IMR-90 (cell line): ENCODE data around the gene CCDC97. TPM values are rescaled to one million over a fixed set of nuclear protein-coding genes. Genes with fewer than 3 reads are reported as not detected.

ENCODE experiments used
- ATAC-seq: fragments of 200-7000 bp; cut with Tn5 transposase; 2 replicates; pipeline ENCODE4 v1.9.1; 2020; ENCODE audit warnings: low read depth, mild to moderate bottlenecking, moderate library complexity
- BruUV-seq: library from RNA; stranded (reverse); fragments of 400-500 nt; replicated peaks from 2 replicates; lab custom pipeline; 2021; lab: Mats Ljungman, UMichigan
- CTCF ChIA-PET: fragments of 300-600 bp; formaldehyde crosslinking; extraction: SDS; loops from one replicate; lab custom pipeline; 2021; ENCODE audit warnings: antibody characterized with exemption; lab: Yijun Ruan, JAX
- POLR2A ChIA-PET: fragments of 300-600 bp; sonication (Branson Sonifier 250); formaldehyde crosslinking; loops from one replicate; lab custom pipeline; 2022; ENCODE audit warnings: antibody characterized with exemption; ENCODE audit not compliant: unreplicated experiment; lab: Charles Lee
- DNase-seq: peaks from one replicate; pipeline ENCODE4 v3.0.0; 2013
- H2AFZ ChIP-seq: replicated peaks from 2 replicates; pipeline ENCODE3; 2013; ENCODE audit warnings: low read length, mild to moderate bottlenecking; ENCODE audit not compliant: poor library complexity
- H2AK5ac ChIP-seq: 2 replicates; pipeline ENCODE4 v1.6.1; 2013; ENCODE audit warnings: low read depth, low read length, inconsistent platforms
- H2AK9ac ChIP-seq: replicated peaks from 2 replicates; pipeline ENCODE3; 2013; ENCODE audit warnings: mild to moderate bottlenecking, low read depth, low read length, moderate library complexity; ENCODE audit not compliant: poor library complexity
- H2BK120ac ChIP-seq: 2 replicates; pipeline ENCODE4 v1.6.1; 2013; ENCODE audit warnings: low read depth, low read length, inconsistent platforms
- H2BK15ac ChIP-seq: 3 replicates; pipeline ENCODE4 v1.6.1; 2013; ENCODE audit warnings: low read depth, low read length, inconsistent platforms
- H2BK20ac ChIP-seq: 2 replicates; pipeline ENCODE4 v1.6.1; 2013; ENCODE audit warnings: low read depth, mild to moderate bottlenecking, inconsistent platforms, low read length, moderate library complexity
- H2BK5ac ChIP-seq: 2 replicates; pipeline ENCODE4 v1.6.1; 2013; ENCODE audit warnings: mild to moderate bottlenecking, low read depth, low read length, inconsistent platforms; ENCODE audit not compliant: poor library complexity, severe bottlenecking
- H3K14ac ChIP-seq: replicated peaks from 2 replicates; pipeline ENCODE4 v1.6.1; 2013; ENCODE audit warnings: low read depth, low read length, inconsistent platforms
- H3K18ac ChIP-seq: 2 replicates; pipeline ENCODE4 v1.6.1; 2013; ENCODE audit warnings: low read depth, low read length, control low read depth
- H3K23ac ChIP-seq: 2 replicates; pipeline ENCODE4 v1.6.1; 2013; ENCODE audit warnings: low read depth, low read length, inconsistent platforms
- H3K27ac ChIP-seq: 2 replicates; pipeline ENCODE4 v1.5.1; 2013; ENCODE audit warnings: mild to moderate bottlenecking, control low read depth, low read length; ENCODE audit not compliant: insufficient read depth
- H3K27me3 ChIP-seq: 2 replicates; pipeline ENCODE4 v1.6.1; 2013; ENCODE audit warnings: low read length; ENCODE audit not compliant: control insufficient read depth, insufficient read depth
- H3K36me3 ChIP-seq: 2 replicates; pipeline ENCODE4 v1.6.1; 2013; ENCODE audit warnings: low read length, mixed read lengths; ENCODE audit not compliant: control insufficient read depth, insufficient read depth
- H3K4ac ChIP-seq: 2 replicates; pipeline ENCODE4 v1.6.1; 2013; ENCODE audit warnings: low read depth, low read length, inconsistent platforms
- H3K4me1 ChIP-seq: 2 replicates; pipeline ENCODE4 v1.6.1; 2013; ENCODE audit warnings: low read length, mixed read lengths; ENCODE audit not compliant: control insufficient read depth, insufficient read depth
- H3K4me2 ChIP-seq: 2 replicates; pipeline ENCODE4 v1.6.1; 2013; ENCODE audit warnings: low read depth, mild to moderate bottlenecking, control low read depth, low read length, moderate library complexity
- H3K4me3 ChIP-seq: 2 replicates; pipeline ENCODE4 v1.5.1; 2013; ENCODE audit warnings: low read depth, mild to moderate bottlenecking, control low read depth, low read length, moderate library complexity; ENCODE audit not compliant: insufficient read depth
- H3K56ac ChIP-seq: 2 replicates; pipeline ENCODE4 v1.6.1; 2013; ENCODE audit warnings: low read length, inconsistent platforms; ENCODE audit not compliant: insufficient read depth; ENCODE audit errors: extremely low read depth
- H3K79me1 ChIP-seq, 2 experiments: 2 replicates each; pipeline ENCODE4 v1.6.1; 2013; ENCODE audit warnings: low read length in 2 of 2, inconsistent platforms in 1 of 2, low read depth in 1 of 2
- H3K9ac ChIP-seq: 2 replicates; pipeline ENCODE4 v1.6.1; 2013; ENCODE audit warnings: low read depth, low read length, control low read depth
- H3K9me1 ChIP-seq: 2 replicates; pipeline ENCODE4 v1.6.1; 2013; ENCODE audit warnings: low read length, inconsistent platforms; ENCODE audit not compliant: insufficient read depth
- H3K9me3 ChIP-seq: 2 replicates; pipeline ENCODE4 v1.6.1; 2013; ENCODE audit warnings: low read length; ENCODE audit not compliant: control insufficient read depth, insufficient read depth
- H4K20me1 ChIP-seq: 2 replicates; pipeline ENCODE4 v1.6.1; 2013; ENCODE audit warnings: low read length, inconsistent platforms; ENCODE audit not compliant: insufficient read depth
- H4K5ac ChIP-seq: 2 replicates; pipeline ENCODE4 v1.6.1; 2013; ENCODE audit warnings: mild to moderate bottlenecking, low read depth, low read length, control low read depth
- H4K8ac ChIP-seq, 2 experiments: 2 replicates each; pipeline ENCODE4 v1.6.1; 2013; ENCODE audit warnings: low read depth in 2 of 2, low read length in 2 of 2, control low read depth in 1 of 2, inconsistent platforms in 1 of 2
- H4K91ac ChIP-seq: 2 replicates; pipeline ENCODE4 v1.6.1; 2013; ENCODE audit warnings: low read depth, low read length, inconsistent platforms; ENCODE audit not compliant: insufficient read depth
- BHLHE40 ChIP-seq: fragments of 150-350 bp; IDR thresholded peaks from 2 replicates; pipeline ENCODE4 v1.6.1; 2016; ENCODE audit warnings: mild to moderate bottlenecking, low read depth, low read length
- CEBPB ChIP-seq: IDR thresholded peaks from 2 replicates; pipeline ENCODE4 v1.6.1; 2012; ENCODE audit warnings: low read depth, low read length, improper control_type of control experiment
- CHD1 ChIP-seq: IDR thresholded peaks from 2 replicates; pipeline ENCODE4 v1.6.1; 2012; ENCODE audit warnings: low read depth, low read length, improper control_type of control experiment
- CTCF ChIP-seq: conservative IDR thresholded peaks from 2 replicates; pipeline ENCODE4 v1.5.1; 2012; ENCODE audit warnings: mild to moderate bottlenecking, low read depth, low read length, improper control_type of control experiment
- FOS ChIP-seq: fragments of 150-350 bp; IDR thresholded peaks from 2 replicates; pipeline ENCODE4 v1.6.1; 2016; ENCODE audit warnings: low read depth, low read length
- MAFK ChIP-seq: IDR thresholded peaks from 2 replicates; pipeline ENCODE4 v1.6.1; 2012; ENCODE audit warnings: low read depth, low read length, improper control_type of control experiment
- NFE2L2 ChIP-seq: fragments of 150-350 bp; IDR thresholded peaks from 2 replicates; pipeline ENCODE4 v1.6.1; 2016; ENCODE audit warnings: low read depth, mild to moderate bottlenecking, low read length
- WGBS, 2 experiments: methylation state at CpG; one replicate each; pipeline versions ENCODE4 v1.1.5 to v1.1.7; 2013; ENCODE audit warnings: missing lambda C conversion rate in 2 of 2; ENCODE audit not compliant: insufficient read length in 1 of 2; ENCODE audit errors: extremely low coverage in 2 of 2; 5-methylcytosine and 5-hydroxymethylcytosine counted together
- dilution Hi-C: fragments of 300-500 bp; cut with HindIII; formaldehyde crosslinking; loops from one replicate; pipeline ENCODE4 v1.14.3; 2018; ENCODE audit warnings: low sequenced_read_pairs; ENCODE audit not compliant: unreplicated experiment
- in situ Hi-C: fragments of 300-500 bp; cut with MboI; formaldehyde crosslinking; loops from 3 replicates; pipeline ENCODE4 v1.14.3; 2019; ENCODE audit warnings: low sequenced_read_pairs, inconsistent platforms, mixed read lengths
- intact Hi-C: fragments of 100-400 bp; cut with micrococcal nuclease; formaldehyde crosslinking; loops from 2 replicates; pipeline ENCODE4 v1.10.0; 2022
- polyA plus RNA-seq, 3 experiments: library from polyadenylated mRNA; depleted of rRNA; stranded (reverse); fragments of >200 nt; gene quantifications; 2 replicates each; pipeline ENCODE4 v1.2.3, GENCODE V29; 2012; ENCODE audit warnings: low replicate concordance in 1 of 3
- total RNA-seq: library from RNA; depleted of rRNA; stranded (reverse); fragments of >200 nt; gene quantifications from 2 replicates; pipeline ENCODE4 v1.2.3, GENCODE V29; 2012

The CCDC97 gene
- total and polyA plus RNA-seq, 2 of the 4 experiments (the other 2 are of a cell fraction), result 4.1 to 11.0 TPM

- peaks cover 71% of the 10 kb centered on the region for H3K36me3 ChIP-seq
- no peak overlapping the region for H4K5ac ChIP-seq
- H3K56ac ChIP-seq, result no peak overlapping the region
- ATAC-seq (no peak), DNase-seq (no peak)
- ChIA-PET CTCF (no interaction called here), POLR2A (no interaction called here)
- in situ Hi-C loops, result no loop called here
- no peaks in the 10 kb centered on the region for H3K27me3 ChIP-seq
- no peak overlapping the region for H2BK120ac ChIP-seq
- peaks cover 40 to 52% of the 10 kb centered on the region in 2 experiments for H3K79me1 ChIP-seq
- no peak overlapping the region for H2BK5ac ChIP-seq
- H4K91ac ChIP-seq, result no peak overlapping the region
- H2AFZ ChIP-seq, result no peak overlapping the region
- no peaks in the 10 kb centered on the region for H3K9me3 ChIP-seq
- no peak for TF ChIP-seq NFE2L2
- TF ChIP-seq FOS, result no peak
- no peak for TF ChIP-seq MAFK
- TF ChIP-seq CHD1, result no peak
- TF ChIP-seq BHLHE40, result no peak
- no peak for TF ChIP-seq CEBPB
- no peak for TF ChIP-seq CTCF
- no peak overlapping the region for H2AK5ac ChIP-seq
- H3K14ac ChIP-seq, result no peak overlapping the region
- no peak overlapping the region for H3K23ac ChIP-seq
- intact Hi-C loops, result no loop called here
- H3K4me2 ChIP-seq, result no peak overlapping the region
- no peak overlapping the region for H3K27ac ChIP-seq
- H3K9me1 ChIP-seq, result no peaks in the 10 kb centered on the region
- H2AK9ac ChIP-seq, result no peak overlapping the region
- H3K4me1 ChIP-seq, result no peaks in the 10 kb centered on the region
- H2BK15ac ChIP-seq, result no peak overlapping the region
- H3K4me3 ChIP-seq, result no peak overlapping the region
- no TSS peak for BruUV-seq
- H3K4ac ChIP-seq, result no peak overlapping the region
- H3K9ac ChIP-seq, result no peak overlapping the region
- H2BK20ac ChIP-seq, result no peak overlapping the region
- peaks cover 18% of the 10 kb centered on the region; the same call in 1 of the 2 replicates for H4K20me1 ChIP-seq
- dilution Hi-C loops, result no loop called here
- no peak overlapping the region for H4K8ac ChIP-seq
- WGBS, 2 experiments, result 100% methylated on average over 1 of the region's 2 CpGs; no CpG with 5 or more reads in 1 of the 2 experiments
- no peak overlapping the region for H3K18ac ChIP-seq
Observed at GRCh38 chr19:41278478-41278877, 31.5 kb upstream of the CCDC97 start.
